ENCODE data around the gene MAP3K14. TPM values are rescaled to one million over a fixed set of nuclear protein-coding genes. Genes with fewer than 3 reads are reported as not detected.

The MAP3K14 gene
- total RNA-seq, 1 donor from 2014 or later = 11.5 TPM

- H3K27me3 Mint-ChIP-seq (ENCODE audit: low read depth) = peaks cover 17% of the 10 kb centered on the region
- H3K27ac Mint-ChIP-seq (ENCODE audit: unreplicated experiment) = no peak overlapping the region
- no peak overlapping the region for H3K4me3 Mint-ChIP-seq
- no peak for DNase-seq (ENCODE audit: low read depth, low spot score)
- TF ChIP-seq CTCF (conservative IDR thresholded peaks at IDR 0.05) = no peak
- H3K4me1 Mint-ChIP-seq = peaks cover 9% of the 10 kb centered on the region
- H3K36me3 Mint-ChIP-seq (ENCODE audit: low read depth) = no peaks in the 10 kb centered on the region
- no peaks in the 10 kb centered on the region for H3K9me3 Mint-ChIP-seq
Observed at GRCh38 chr17:45361451-45361850, 44.6 kb upstream of the MAP3K14 start.

DNA sequence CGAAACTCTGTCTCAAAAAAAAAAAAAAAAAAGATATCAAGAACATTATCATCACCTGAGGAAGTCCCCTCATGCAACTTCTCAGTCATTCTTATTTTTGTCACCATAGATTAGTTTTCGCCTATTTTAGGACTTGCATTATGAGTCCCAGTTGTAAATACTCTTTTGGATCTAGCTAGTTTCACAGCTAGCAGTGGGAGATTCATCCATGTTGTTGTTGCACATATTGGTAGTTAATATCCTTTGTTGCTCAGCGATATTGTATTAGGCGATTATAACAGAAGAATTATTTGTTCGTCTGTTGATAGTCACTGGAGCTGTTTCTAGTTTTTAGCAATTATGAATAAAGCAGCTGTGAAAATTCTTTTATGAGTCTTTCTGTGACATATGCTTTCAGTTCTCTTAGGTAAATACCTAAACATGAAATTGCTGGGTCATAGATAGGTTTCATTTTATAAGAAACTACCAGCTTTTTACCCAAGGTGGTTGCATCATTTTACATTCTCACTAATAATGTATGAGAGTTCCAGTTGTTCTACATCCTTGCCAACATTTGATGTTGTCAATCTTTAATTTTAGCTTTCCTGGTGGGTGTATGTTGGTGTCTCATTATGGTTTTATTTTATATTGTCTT, 40.7 kb upstream of the MAP3K14 start:
- Mint-ChIP-seq H3K36me3 (ENCODE audit: low read depth) (no peaks in the 10 kb centered on the region), H3K4me1 (peaks cover 5% of the 10 kb centered on the region), H3K9me3 (peaks cover 2% of the 10 kb centered on the region), H3K27me3 (ENCODE audit: low read depth) (peaks cover 16% of the 10 kb centered on the region), H3K27ac (ENCODE audit: unreplicated experiment) (no peak overlapping the region), H3K4me3 (no peak overlapping the region)
- TF ChIP-seq CTCF (conservative IDR thresholded peaks at IDR 0.05) = no peak
- DNase-seq (ENCODE audit: low read depth, low spot score) = no peak

DNA sequence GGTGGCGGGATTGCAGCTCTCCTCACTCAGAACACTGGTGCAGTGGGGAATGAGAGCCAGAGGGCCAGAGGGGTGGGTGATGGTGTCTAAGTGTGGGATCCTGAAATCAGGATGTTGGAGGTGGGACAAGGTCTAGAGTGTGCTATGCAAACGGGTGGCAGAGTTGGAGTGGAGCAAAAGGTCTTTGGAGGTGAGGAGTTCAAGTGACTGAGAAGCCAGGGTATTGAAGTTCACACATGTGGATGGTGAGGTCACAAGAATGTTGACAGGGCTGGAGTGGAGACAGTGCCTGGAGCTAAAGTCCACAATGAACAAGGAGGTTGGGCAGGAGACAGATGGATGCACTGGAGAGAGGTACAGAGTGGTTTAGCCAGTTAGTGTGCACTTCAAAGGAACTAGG, 38.3 kb upstream of the MAP3K14 start:
- Mint-ChIP-seq H3K27me3 (ENCODE audit: low read depth) (peaks cover 18% of the 10 kb centered on the region), H3K36me3 (ENCODE audit: low read depth) (no peaks in the 10 kb centered on the region), H3K9me3 (peaks cover 6% of the 10 kb centered on the region), H3K27ac (ENCODE audit: unreplicated experiment) (no peak overlapping the region), H3K4me3 (no peak overlapping the region), H3K4me1 (peaks cover 5% of the 10 kb centered on the region)
- no peak for TF ChIP-seq CTCF (conservative IDR thresholded peaks at IDR 0.05)
- no peak for DNase-seq (ENCODE audit: low read depth, low spot score)

DNA sequence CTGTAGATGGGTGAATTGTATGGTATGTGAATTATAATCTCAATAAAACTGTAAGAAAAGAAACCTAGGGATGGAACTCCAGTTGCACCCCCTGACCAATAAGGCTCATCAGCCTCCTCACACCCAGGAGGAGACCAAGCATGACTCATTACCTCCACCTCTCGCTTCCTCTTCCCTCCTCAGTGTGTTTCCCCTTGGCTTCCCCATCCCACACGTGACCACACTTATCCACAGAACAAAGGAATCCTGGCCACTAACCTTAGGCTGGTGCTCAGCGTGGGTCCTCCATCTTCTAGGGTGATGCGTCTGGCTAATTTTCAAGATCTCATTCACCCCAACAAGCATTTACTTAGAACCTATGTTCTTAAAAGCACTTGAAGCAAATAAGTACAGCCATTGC, 36.2 kb upstream of the MAP3K14 start:
- no peak for TF ChIP-seq CTCF (conservative IDR thresholded peaks at IDR 0.05)
- no peak for DNase-seq (ENCODE audit: low read depth, low spot score)
- Mint-ChIP-seq H3K9me3 (peaks cover 6% of the 10 kb centered on the region), H3K36me3 (ENCODE audit: low read depth) (no peaks in the 10 kb centered on the region), H3K4me3 (no peak overlapping the region), H3K27me3 (ENCODE audit: low read depth) (peaks cover 20% of the 10 kb centered on the region), H3K27ac (ENCODE audit: unreplicated experiment) (no peak overlapping the region), H3K4me1 (peaks cover 5% of the 10 kb centered on the region)

DNA sequence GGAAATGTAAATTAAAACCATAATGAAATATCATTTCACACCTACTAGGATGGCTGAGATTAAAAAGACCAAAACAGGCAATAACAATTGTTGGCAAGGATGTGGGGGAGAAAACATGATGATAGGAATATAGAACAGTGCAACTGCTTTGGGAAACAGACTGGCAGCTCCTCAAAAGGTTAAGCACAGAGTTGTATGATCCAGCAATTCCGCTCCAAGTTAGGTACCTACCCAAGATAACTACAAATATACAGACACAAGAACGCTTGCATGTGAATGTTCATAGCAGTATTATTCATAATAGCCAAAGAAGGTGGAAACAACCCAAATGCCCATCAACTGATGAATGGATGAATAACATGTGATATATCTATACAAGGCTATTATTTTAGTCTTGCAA, 35.0 kb upstream of the MAP3K14 start:
- Mint-ChIP-seq H3K27ac (ENCODE audit: unreplicated experiment) (no peak overlapping the region), H3K4me3 (no peak overlapping the region), H3K4me1 (peaks cover 5% of the 10 kb centered on the region), H3K9me3 (peaks cover 6% of the 10 kb centered on the region), H3K36me3 (ENCODE audit: low read depth) (no peaks in the 10 kb centered on the region), H3K27me3 (ENCODE audit: low read depth) (peaks cover 17% of the 10 kb centered on the region)
- no peak for TF ChIP-seq CTCF (conservative IDR thresholded peaks at IDR 0.05)
- DNase-seq (ENCODE audit: low read depth, low spot score) = no peak
